ENCODE data around the gene CHRNB1.

Gene CHRNB1

DNA sequence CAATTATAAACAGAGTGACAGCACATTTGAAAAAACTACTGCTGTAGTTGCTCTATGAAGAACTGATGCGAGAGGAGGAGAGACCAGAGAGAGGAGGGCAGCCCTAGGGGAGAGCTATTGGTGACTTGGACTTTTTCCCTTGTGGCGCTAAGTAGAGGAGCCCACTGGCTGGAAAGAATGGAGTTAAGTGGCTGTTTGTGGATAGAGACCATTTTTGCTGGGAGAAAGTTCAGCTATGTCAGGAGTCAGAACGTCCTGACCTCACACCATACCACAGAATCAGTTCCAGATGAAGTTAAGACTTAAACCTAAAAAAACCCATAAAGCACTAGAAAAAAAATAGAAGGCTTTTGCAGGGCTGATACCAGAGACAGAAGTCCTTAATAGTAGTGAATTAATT is 41.3 kb downstream of the CHRNB1 start:
- no peak overlapping the region for H2AFZ ChIP-seq (ENCODE audit: low read length)
- peaks cover 81% of the 10 kb centered on the region for H3K79me2 ChIP-seq (ENCODE audit: insufficient read depth, low read length)
- peaks cover 6% of the 10 kb centered on the region; the same call in 1 of the 2 replicates for H3K36me3 ChIP-seq (ENCODE audit: insufficient read depth, low read length)
- H4K20me1 ChIP-seq (ENCODE audit: insufficient read depth, low read length, poor library complexity, severe bottlenecking), result peaks cover 63% of the 10 kb centered on the region
- H3F3A ChIP-seq (ENCODE audit: low read depth), result no peaks in the 10 kb centered on the region
- H3K9me3 ChIP-seq (ENCODE audit: insufficient read depth, low read depth, low read length), result no peaks in the 10 kb centered on the region
- peak overlapping the region; percentile 91 for H3K4me3 ChIP-seq (ENCODE audit: low read length, poor library complexity, severe bottlenecking)
- TF ChIP-seq EZH2phosphoT487 (IDR thresholded peaks at IDR 0.05; ENCODE audit: borderline replicate concordance), result no peak
- TF ChIP-seq, protein P1, sequence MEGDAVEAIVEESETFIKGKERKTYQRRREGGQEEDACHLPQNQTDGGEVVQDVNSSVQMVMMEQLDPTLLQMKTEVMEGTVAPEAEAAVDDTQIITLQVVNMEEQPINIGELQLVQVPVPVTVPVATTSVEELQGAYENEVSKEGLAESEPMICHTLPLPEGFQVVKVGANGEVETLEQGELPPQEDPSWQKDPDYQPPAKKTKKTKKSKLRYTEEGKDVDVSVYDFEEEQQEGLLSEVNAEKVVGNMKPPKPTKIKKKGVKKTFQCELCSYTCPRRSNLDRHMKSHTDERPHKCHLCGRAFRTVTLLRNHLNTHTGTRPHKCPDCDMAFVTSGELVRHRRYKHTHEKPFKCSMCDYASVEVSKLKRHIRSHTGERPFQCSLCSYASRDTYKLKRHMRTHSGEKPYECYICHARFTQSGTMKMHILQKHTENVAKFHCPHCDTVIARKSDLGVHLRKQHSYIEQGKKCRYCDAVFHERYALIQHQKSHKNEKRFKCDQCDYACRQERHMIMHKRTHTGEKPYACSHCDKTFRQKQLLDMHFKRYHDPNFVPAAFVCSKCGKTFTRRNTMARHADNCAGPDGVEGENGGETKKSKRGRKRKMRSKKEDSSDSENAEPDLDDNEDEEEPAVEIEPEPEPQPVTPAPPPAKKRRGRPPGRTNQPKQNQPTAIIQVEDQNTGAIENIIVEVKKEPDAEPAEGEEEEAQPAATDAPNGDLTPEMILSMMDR (conservative IDR thresholded peaks at IDR 0.05; ENCODE audit: low read length), result no peak
- H3K9me2 ChIP-seq (replicated peaks; ENCODE audit: low read depth, low read length), result no peaks in the 10 kb centered on the region
- H3K9ac ChIP-seq (ENCODE audit: low read depth, low read length, poor library complexity, severe bottlenecking), result peak overlapping the region; percentile 96
- H3K4me1 ChIP-seq (ENCODE audit: insufficient read depth, low read length, poor library complexity, severe bottlenecking), result peaks cover 46% of the 10 kb centered on the region
- H3K27me3 ChIP-seq (ENCODE audit: insufficient read depth, low read length, poor library complexity, severe bottlenecking), result no peaks in the 10 kb centered on the region
- H3K4me2 ChIP-seq (ENCODE audit: low read depth, low read length, poor library complexity, severe bottlenecking), result peak overlapping the region; percentile 94

DNA sequence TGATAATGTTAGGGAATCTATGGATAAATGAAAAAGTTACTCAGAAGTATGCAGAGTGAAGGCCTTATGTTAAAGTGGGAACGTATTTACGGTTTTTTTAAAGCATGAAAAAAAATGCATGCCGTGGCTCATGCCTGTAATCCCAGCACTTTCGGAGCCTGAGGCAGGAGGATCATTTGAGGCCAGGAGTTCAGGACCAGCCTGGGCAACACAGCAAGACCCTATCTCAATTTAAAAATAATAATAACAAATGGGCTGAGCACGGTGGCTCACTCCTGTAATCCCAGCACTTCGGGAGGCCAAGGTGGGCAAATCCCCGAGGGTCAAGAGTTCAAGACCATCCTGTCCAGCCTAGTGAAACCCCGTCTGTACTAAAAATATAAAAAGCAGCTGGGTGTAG is 45.3 kb downstream of the CHRNB1 start:
- Histone ChIP-seq H3K4me3 (ENCODE audit: low read length, poor library complexity, severe bottlenecking) (peak overlapping the region; percentile 91), H3K9me2 (replicated peaks; ENCODE audit: low read depth, low read length) (no peaks in the 10 kb centered on the region), H3K36me3 (ENCODE audit: insufficient read depth, low read length) (peaks cover 17% of the 10 kb centered on the region; the same call in 1 of the 2 replicates), H4K20me1 (ENCODE audit: insufficient read depth, low read length, poor library complexity, severe bottlenecking) (peaks cover 98% of the 10 kb centered on the region), H3K27me3 (ENCODE audit: insufficient read depth, low read length, poor library complexity, severe bottlenecking) (no peaks in the 10 kb centered on the region), H2AFZ (ENCODE audit: low read length) (no peak overlapping the region), H3K9ac (ENCODE audit: low read depth, low read length, poor library complexity, severe bottlenecking) (peak overlapping the region; percentile 96), H3K79me2 (ENCODE audit: insufficient read depth, low read length) (peaks cover 100% of the 10 kb centered on the region), H3K4me2 (ENCODE audit: low read depth, low read length, poor library complexity, severe bottlenecking) (peak overlapping the region; percentile 94), H3K9me3 (ENCODE audit: insufficient read depth, low read depth, low read length) (no peaks in the 10 kb centered on the region), H3F3A (ENCODE audit: low read depth) (no peaks in the 10 kb centered on the region), H3K4me1 (ENCODE audit: insufficient read depth, low read length, poor library complexity, severe bottlenecking) (peaks cover 63% of the 10 kb centered on the region)
- no peak for TF ChIP-seq EZH2phosphoT487 (IDR thresholded peaks at IDR 0.05; ENCODE audit: borderline replicate concordance)
- TF ChIP-seq, protein P1 (conservative IDR thresholded peaks at IDR 0.05; ENCODE audit: low read length), result no peak

DNA sequence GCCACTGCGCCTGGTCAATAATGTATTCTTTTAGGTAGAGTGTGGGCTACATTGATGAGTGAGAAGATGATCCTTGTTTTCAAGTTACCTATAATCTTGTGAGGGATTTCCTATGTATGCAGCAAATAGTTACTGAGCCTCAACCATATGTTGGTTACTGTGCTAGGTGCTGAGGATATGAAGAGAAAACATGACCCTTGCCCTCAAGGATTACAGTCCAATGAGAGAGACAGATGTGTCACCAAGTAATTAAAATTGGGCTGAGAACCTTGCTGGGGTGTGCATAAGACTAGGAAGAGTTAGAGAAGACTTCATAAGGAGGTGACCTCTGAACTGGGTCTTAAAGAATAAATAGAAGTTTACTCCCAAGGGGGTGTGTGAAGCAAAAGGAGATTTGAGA is 46.7 kb downstream of the CHRNB1 start:
- H3K36me3 ChIP-seq (ENCODE audit: insufficient read depth, low read length), result peaks cover 31% of the 10 kb centered on the region

More for the DNA sequence above, 46.7 kb downstream of the CHRNB1 start:
- Histone ChIP-seq H3K9ac (ENCODE audit: low read depth, low read length, poor library complexity, severe bottlenecking) (peak overlapping the region; percentile 96), H3K79me2 (ENCODE audit: insufficient read depth, low read length) (peaks cover 100% of the 10 kb centered on the region), H2AFZ (ENCODE audit: low read length) (no peak overlapping the region), H3K4me1 (ENCODE audit: insufficient read depth, low read length, poor library complexity, severe bottlenecking) (peaks cover 53% of the 10 kb centered on the region), H3K27me3 (ENCODE audit: insufficient read depth, low read length, poor library complexity, severe bottlenecking) (no peaks in the 10 kb centered on the region), H3K4me2 (ENCODE audit: low read depth, low read length, poor library complexity, severe bottlenecking) (peak overlapping the region; percentile 94), H4K20me1 (ENCODE audit: insufficient read depth, low read length, poor library complexity, severe bottlenecking) (peaks cover 98% of the 10 kb centered on the region), H3K9me3 (ENCODE audit: insufficient read depth, low read depth, low read length) (no peaks in the 10 kb centered on the region), H3F3A (ENCODE audit: low read depth) (no peaks in the 10 kb centered on the region), H3K9me2 (replicated peaks; ENCODE audit: low read depth, low read length) (no peaks in the 10 kb centered on the region), H3K4me3 (ENCODE audit: low read length, poor library complexity, severe bottlenecking) (peak overlapping the region; percentile 91)
- TF ChIP-seq EZH2phosphoT487 (IDR thresholded peaks at IDR 0.05; ENCODE audit: borderline replicate concordance), result no peak
- TF ChIP-seq, protein P1 (conservative IDR thresholded peaks at IDR 0.05; ENCODE audit: low read length), result no peak
